Measurements from ENCODE around the gene FUCA1.
"Not testable (repeated sequence)": the region's sequence is repeated elsewhere in the genome, so short reads cannot be mapped to it uniquely, and the experiment has no call there.

Gene FUCA1

DNA sequence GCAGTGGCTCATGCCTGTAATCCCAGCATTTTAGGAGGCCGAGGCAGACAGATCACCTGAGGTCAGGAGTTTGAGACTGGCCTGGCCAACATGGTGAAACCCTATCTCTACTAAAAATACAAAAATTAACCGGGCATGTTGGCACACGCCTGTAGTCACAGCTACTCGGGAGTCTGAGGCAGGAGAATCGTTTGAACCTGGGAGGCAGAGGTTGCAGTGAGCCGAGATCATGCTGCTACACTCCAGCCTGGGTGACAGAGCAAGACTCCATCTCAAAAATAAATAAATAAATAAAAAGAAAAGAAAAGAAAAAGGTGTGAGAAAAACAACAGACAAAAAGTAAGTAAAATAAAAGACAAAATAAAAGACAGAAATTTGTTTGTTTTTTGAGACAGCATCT is 33.9 kb downstream of the FUCA1 start:
- DNase-seq: not testable (repeated sequence)

DNA sequence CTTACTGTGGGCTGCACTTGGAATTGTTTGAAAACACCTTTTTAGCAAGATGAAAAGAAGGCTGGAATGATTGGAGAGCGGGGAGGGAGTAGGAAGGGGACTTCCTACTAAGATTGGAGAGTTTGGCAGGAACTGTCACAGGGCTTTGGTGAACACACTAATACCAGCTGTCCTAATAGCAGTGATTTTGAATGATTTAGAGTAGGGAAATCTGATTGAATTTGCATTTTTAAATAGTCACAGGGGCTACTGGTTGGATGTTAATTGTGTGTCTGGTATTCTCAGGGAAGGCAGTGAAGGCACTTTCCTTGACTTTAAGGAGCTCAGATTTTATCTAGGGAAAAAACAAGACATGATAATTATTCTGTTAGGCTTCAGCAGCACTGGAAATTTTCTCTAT is 40.4 kb downstream of the FUCA1 start:
- no peak for DNase-seq

GRCh38 chr1:23826590-23826989 is 41.5 kb downstream of the FUCA1 start:
- DNase-seq: not testable (repeated sequence)

GRCh38 chr1:23825762-23826522 is 42.1 kb downstream of the FUCA1 start:
- DNase-seq: peak in 1 of 2 experiments; percentile 2

GRCh38 chr1:23825076-23825761 is 42.9 kb downstream of the FUCA1 start, which contains the start of gene HMGCL:
Gene HMGCL (minus strand): TSS chr1:23825429. CDS start chr1:23825415, 14 bp downstream.
- peak; percentile 53 to 81 for DNase-seq

DNA sequence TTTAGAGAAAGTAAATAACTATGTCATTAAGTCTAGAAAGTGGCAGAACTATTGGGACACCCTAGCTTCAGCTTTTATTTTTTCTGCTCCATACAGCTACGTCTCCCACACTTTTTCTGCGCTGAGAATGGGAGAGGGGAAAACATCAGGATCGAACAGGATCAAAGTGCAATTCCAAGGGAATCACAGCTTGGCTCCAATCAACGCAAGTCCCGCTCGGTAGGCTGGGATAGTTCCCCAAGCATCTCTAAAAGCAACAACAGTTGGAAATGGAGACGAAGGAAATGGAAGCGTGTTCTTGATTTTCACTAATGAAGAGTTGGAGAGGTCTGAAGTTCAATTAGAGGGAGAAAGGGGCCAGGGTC is 43.4 kb downstream of the FUCA1 start:
- no peak for DNase-seq

- no peak for DNase-seq
These were observed 44.3 kb downstream of the FUCA1 start for GRCh38 chr1:23823767-23824166.

DNA sequence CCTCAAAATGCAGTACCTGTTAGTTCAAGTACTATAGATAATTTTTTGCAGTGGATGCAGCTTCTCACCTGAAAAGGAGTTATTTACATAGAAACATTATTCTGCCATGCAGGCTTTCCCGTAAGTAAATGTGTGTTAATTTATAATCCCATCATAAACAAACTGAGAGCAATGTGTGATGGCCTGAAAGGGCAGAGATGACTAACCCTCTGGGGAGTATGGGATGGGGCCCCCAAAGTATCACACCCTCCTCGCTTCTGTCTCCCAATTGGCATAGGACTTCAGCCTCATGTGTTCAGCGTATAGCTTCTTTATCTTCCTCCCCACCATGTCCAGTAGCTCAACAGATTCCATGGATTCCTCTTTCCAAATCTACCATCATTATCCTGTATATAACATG is 50.5 kb downstream of the FUCA1 start:
- no peak for DNase-seq

DNA sequence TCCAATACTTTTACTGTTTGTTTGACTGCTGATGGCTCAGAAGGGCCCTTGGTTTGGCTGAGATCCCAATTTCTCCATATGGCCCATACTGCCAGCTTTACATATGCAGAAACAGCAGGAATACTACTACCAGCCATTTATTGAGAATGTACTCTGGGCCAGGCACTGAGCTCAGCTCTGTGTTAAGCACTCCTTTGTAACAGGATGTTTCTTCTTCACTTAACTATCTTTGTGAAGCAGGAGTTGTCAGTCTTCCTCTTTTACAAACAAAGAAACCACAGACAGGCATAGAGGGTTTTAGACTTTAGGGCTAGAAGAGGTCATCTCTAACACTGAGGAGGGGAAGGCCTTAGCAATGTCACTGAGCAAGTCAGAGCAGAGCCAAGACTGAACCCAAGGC is 51.2 kb downstream of the FUCA1 start:
- peak in 1 of 2 experiments; percentile 16 for DNase-seq

GRCh38 chr1:23816361-23816760 is 51.7 kb downstream of the FUCA1 start:
- DNase-seq: no peak

- no peak for DNase-seq
These were observed 54.1 kb downstream of the FUCA1 start for GRCh38 chr1:23814016-23814415.

GRCh38 chr1:23810818-23811540 is 57.1 kb downstream of the FUCA1 start:
- DNase-seq: no peak

DNA sequence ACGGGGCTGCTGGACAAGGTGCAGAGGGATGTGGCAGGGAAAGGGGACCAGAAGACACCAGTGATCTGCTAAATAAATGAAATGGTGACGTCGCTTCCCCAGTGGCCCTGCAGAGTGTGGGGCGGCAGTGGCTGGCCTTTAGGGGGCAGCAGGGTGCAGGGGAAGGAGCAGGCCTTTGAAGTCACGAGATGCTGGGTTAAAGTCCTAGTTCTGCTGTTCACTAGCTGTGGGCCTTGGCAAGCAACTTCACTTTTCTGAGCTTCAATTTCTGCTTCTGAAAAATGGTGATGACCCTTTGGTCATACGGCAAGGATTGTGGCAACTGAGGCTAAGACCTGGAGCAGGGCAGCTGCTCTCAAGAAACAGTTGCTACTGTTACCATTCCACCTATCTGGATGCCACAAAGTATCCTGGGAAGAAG is 58.3 kb downstream of the FUCA1 start:
- peak in 1 of 2 experiments; percentile 53 for DNase-seq

GRCh38 chr1:23807453-23807852 is 60.6 kb downstream of the FUCA1 start:
- DNase-seq: no peak

DNA sequence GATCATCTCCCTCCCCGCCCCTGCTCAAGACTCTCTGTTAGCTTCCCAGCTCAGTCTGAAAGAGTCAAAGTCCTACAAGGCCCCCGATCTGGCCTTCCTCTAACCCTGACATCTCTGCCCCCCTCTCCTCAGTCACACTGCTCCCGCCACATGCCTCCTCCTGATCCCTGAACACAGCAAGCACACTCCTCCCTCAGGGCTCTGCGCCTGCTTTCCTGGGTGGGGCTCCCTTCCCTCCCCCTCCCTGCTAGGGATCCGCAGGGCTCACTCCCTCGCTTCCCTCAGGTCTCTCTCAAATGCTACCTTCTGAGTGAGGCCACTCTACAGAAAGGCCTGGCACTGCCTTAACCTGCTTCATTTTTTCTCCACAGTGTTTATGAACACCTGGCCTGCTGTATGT is 61.8 kb downstream of the FUCA1 start:
- DNase-seq: no peak

GRCh38 chr1:23805025-23805424 is 63.1 kb downstream of the FUCA1 start:
- no peak for DNase-seq

DNA sequence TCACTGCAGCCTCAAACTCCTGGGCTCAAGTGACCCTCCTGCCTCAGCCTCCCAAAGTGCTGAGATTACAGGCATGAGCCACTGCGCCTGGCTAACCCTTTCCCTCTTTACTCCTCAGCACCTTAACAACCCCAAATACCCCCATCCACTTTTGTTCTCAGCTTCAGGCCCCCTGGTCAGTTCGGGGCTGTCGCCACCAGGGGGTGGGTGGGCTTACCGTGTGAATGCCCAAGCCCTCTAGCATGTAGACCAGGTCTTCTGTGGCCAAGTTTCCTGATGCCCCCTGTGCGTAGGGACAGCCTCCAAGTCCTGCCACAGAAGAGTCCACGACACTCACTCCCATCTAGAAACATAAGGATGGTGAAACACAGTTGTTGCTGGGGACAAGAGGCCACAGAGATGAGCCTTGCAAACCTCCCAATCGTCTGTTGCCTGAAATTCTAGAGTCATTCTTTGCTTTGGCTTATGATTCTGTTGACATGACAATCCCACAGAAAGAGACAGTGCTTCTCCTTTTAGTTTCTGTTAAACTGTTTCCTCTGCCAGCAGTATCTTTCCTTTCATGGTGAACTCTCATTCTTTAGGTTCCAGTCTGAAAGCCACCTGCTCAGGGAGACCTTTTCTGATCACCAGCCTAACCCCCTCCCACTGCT is 63.8 kb downstream of the FUCA1 start:
- DNase-seq: no peak

DNA sequence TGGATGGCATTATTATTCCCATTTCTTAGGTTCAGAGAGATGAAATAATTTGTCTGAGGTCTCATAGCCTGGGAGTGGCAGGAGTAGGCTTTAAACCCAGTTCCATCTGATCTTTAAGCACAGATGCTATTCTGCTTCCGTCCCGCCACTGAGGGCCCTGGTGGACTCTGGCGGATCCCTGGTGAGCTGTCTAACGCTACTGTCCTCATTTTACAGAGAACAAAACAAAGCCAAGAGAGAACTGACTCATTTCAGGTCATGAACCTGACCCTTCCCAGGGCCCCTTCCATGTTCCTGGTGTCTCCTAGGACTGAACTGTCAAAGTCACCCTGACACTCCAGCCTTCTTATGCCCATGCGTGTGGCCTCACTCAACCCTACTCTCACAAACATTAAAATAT is 64.4 kb downstream of the FUCA1 start:
- no peak for DNase-seq

DNA sequence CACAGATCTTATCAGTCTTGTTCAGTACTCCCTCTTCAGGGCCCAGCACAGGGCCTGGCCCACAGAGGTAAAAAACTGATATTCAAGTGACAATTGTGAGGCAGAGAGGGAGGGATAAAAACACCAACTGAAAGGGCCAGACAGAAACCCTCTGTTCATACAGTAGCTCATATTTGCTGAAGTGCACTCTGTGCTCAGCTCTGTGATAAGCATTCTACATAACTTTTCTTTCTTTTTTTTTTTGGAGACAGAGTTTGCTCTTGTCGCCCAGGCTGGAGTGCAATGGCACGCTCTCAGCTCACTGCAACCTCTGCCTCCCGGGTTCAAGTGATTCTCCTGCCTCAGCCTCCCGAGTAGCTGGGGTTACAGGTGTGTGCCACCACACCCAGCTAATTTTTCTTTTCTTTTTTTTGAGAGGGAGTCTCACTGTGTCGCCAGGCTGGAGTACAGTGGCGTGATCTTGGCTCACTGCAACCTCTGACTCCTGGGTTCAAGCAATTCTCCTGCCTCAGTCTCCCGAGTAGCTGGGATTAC is 65.2 kb downstream of the FUCA1 start:
- not testable (repeated sequence) for DNase-seq

GRCh38 chr1:23801876-23802275 is 66.2 kb downstream of the FUCA1 start:
- DNase-seq: no peak

- DNase-seq: no peak
These were observed 66.7 kb downstream of the FUCA1 start for GRCh38 chr1:23801338-23801748.

DNA sequence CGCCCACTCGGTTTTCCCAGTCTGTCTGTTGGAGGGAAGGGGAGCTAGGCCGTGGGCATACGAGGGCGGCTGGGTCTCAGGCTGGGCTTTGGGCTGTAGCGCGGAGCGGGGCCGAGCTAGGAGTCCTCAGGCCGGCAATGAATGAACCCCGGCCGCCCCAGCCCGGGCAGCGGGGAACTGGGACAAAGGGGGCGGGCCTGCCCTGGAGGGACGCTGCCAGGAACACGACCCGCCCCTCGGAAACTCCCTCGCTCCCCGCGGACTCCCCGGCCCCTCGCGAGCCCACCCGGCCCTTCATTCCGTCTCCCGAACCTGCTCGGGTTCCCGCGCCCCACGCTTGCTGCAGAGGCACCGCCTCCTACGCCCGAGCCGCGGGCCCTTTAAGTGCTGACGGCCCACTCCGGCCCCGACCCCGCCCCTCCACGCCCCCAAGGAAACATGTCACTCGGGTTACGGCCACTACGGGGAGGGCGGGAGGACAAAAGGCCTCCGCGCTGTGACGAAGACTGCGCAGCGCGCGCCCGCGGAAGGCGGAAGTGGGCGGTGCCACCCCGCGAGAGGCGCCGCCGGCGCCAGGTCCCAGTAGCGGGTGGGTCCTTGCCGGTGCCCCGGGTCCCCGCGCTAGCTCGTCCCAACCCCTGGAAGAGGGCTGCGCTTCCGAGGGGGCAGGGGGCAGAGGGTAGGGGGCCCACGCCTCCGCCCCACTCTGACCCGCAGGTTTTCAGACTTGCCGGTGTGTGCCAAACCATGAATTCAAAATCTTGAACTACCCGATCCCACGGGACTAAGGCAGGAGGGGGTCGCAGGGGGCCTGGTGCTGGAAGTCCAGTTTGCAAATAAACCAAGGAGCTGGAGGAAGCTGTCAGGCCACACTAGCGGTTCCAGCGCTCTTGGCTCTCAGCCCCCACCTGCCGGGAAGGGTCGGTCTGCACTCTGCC is 67.4 kb downstream of the FUCA1 start, which contains the start of gene GALE:
Gene GALE, minus strand, starts transcription at position 355 of the 938 bp plus-strand sequence. CDS start 1,747 bp downstream, outside the sequence.
- DNase-seq: peak; percentile 85 to 88
